ENCODE data around the gene DISC1.

DNA sequence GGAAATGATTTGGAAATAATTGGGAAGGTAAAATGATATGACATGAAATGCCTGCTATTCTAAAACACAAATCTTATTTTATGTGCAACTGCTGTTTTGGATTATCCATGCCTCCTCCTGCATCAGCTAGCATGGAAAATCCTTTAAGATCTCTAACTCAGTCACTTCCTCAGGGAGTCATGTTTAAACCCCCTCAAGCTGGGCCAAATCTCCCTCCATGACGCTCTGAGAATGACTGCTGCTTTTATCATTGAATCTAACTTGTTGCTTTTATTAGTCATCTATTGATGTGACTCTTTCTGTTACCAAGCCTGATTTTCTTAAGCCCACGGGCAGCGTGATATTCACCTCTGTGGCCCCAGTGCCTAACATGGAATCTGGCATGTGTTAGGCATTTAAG lies 324.8 kb downstream of the DISC1 start:
- TF ChIP-seq, protein P1, sequence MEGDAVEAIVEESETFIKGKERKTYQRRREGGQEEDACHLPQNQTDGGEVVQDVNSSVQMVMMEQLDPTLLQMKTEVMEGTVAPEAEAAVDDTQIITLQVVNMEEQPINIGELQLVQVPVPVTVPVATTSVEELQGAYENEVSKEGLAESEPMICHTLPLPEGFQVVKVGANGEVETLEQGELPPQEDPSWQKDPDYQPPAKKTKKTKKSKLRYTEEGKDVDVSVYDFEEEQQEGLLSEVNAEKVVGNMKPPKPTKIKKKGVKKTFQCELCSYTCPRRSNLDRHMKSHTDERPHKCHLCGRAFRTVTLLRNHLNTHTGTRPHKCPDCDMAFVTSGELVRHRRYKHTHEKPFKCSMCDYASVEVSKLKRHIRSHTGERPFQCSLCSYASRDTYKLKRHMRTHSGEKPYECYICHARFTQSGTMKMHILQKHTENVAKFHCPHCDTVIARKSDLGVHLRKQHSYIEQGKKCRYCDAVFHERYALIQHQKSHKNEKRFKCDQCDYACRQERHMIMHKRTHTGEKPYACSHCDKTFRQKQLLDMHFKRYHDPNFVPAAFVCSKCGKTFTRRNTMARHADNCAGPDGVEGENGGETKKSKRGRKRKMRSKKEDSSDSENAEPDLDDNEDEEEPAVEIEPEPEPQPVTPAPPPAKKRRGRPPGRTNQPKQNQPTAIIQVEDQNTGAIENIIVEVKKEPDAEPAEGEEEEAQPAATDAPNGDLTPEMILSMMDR (IDR thresholded peaks at IDR 0.05): no peak
- TF ChIP-seq POLR2A (IDR thresholded peaks at IDR 0.05): no peak
